GM11168 (cell line): ENCODE results near the gene CLCN7.

Experiments
- in situ Hi-C: fragments of 300-500 bp; cut with MboI; formaldehyde crosslinking; loops from one replicate; pipeline ENCODE4 v1.12.0; 2022; ENCODE audit warnings: low sequenced_read_pairs; ENCODE audit not compliant: unreplicated experiment

The CLCN7 gene, protein sequence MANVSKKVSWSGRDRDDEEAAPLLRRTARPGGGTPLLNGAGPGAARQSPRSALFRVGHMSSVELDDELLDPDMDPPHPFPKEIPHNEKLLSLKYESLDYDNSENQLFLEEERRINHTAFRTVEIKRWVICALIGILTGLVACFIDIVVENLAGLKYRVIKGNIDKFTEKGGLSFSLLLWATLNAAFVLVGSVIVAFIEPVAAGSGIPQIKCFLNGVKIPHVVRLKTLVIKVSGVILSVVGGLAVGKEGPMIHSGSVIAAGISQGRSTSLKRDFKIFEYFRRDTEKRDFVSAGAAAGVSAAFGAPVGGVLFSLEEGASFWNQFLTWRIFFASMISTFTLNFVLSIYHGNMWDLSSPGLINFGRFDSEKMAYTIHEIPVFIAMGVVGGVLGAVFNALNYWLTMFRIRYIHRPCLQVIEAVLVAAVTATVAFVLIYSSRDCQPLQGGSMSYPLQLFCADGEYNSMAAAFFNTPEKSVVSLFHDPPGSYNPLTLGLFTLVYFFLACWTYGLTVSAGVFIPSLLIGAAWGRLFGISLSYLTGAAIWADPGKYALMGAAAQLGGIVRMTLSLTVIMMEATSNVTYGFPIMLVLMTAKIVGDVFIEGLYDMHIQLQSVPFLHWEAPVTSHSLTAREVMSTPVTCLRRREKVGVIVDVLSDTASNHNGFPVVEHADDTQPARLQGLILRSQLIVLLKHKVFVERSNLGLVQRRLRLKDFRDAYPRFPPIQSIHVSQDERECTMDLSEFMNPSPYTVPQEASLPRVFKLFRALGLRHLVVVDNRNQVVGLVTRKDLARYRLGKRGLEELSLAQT

DNA sequence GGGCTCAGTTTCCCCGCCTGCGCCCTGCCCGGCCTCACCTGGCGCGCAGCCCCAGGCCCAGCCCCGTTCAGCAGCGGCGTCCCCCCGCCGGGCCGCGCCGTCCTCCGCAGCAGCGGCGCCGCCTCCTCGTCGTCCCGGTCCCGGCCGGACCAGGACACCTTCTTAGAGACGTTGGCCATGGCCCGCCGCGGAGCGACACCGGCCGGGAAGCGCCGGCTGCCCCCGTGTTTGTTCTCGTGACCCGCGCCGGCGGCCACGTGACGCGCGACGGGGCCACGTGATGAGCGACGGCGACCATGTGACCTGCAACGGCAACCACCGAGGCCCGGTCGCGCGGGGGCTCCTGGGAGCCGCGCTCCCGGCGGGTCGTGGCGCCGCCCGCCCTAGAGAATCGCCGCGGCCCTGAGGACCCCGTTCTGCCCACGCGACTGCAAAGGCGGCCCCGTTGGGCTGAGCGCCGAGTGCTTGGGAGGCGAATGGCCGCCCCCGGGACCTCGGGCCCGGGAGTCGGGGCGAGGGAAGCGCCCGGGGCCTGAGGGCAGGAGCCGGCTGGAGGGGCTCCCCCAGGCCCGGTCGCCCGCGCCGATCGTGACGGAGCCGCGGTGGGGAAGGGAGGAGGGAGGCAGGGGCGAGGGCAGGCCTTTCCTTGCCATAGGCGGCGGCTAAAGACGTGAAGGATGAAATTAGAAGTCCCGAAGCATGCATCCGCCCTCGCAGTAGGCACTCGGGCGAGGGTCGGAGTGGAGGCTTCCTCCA, at the start of gene CLCN7:
Gene CLCN7 (minus strand): TSS at position 233 of the 756 bp plus-strand sequence. CDS start 54 bp downstream, at position 179.
- in situ Hi-C loops, result no loop called here

DNA sequence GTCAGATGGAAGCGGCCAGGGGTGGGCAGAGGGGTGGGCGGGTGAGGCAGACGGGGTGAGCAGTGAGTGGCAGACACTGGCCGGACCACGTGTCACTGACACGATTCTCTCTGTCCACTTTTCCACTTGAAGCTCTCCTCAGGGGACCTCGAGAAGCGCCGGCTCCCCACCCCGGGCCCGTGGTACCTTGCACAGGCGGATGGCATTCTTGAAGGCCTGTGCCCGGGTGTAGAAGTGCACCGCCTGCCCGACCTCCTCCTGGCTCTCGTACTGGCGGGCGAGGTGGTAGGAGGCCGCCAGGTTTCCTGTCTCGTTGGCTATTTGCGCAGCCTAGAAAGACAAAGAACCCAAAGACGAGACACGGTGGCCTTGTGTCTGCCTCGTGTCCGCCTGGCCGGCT, 49.5 kb upstream of the CLCN7 start:
- in situ Hi-C loops, result no loop called here

DNA sequence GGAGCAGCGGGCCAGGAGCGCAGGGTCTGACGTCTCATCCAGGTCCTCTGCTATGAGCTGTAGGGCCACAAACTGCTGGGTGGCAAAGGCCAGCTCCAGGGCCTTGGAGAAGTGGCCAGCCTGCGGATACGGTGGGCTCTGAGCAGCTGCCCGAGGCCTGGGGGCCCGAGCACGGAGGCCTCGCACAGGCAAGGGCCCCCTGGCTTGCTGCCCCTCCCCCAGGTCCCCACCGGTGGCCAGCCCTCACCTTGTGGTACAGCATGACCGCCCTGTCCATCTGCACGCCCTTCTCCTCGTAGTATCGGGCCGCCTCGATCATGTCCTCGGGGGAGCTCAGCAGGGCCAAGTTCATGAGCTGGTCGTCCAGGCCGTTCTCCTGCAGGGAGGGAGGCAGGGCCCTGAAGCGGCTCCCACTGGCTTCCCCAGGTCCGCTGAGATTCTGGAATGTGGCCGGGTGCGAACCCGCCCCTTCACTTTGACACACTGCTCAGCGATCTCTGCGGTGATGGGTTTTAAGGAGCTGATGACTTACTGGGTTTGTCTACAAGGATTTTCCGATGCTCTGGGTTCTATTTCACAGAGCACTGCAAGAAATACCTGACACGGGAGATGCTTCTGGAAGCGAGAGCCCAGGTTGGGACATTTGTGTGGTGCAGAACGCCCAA, 48.9 kb upstream of the CLCN7 start:
- in situ Hi-C loops, result no loop called here

DNA sequence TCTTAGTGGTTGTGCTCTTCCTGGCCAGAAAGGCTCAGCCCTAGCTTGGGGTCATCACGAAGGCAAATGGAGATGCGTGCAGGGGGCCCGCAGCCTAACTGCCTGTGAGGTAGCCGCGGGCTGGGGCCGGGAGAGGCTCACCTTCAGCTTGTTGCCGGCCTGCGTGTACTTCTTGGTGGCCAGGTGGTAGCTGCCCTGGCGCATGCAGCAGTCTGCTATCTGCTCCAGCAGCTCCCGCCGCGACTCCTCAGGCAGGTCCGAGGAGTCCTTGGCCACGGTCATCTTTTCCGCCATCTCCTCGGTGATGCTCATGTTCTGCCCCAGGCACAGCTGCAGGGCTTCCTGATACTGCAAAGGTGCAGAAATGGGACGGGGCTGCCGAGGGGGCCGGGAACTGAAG, 45.6 kb upstream of the CLCN7 start:
- in situ Hi-C loops, result no loop called here

DNA sequence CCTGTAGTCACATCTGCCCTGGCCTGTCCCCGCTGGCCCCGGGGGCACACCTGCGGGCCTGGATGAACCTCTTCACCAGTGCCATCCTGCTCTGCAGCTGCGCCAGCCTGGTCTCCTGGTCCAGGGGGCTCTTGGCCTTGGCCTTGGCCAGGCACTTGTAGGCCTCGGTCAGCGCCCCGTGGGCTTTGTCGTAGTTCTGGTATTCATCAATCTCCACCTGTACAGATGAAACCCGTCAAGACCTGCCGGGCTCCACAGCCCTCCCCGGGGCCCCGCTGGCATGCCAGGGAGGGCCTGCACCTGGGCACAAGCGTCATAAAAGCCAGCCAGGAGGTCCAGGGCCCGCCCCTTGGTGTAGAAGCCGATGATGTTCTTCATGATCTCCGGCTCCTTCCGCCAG, 45.0 kb upstream of the CLCN7 start:
- in situ Hi-C loops, result no loop called here

DNA sequence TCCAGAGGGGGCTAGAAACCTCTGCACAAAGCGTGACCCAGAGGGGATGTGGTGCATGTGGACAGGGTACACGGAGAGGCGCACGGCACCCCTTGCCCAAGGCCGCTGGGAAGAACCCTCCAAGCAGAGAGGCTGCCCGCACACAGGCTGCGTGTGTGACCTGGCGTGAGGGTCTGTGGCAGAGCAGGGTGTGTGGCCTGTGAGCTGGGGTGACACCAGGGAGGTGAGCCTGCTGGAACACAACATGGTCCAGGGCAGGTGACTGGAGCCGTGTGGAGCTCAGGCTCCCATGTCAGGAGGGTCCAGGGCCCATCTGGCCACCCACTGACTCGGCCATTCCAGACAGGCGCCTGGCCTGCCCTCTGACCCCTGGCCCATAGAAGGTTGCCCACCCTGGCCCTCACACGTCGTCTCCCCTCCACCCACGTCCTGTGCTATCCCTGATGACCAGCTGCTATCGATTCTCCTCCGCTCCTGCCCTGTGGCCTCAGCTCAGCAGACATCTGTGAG, 43.9 kb upstream of the CLCN7 start:
- in situ Hi-C loops, result no loop called here

DNA sequence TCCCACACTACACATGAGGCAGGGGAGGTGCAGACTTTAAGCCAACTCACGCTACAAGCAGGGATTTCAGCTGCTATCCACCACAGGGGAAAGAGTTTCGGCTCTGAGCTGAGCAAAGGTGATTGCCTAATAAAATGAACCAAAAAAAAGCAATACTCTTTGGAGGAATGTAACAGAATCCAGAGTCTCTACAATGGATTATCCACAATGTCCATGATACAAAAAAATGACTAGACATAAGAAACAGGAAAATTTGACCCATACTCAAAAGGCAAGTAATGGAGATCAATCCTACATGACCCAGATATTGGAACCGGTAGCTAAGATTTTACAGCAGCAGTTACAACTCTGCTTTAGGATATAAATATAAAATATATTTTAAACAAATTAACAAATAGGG, 39.7 kb upstream of the CLCN7 start:
- in situ Hi-C loops, result no loop called here

DNA sequence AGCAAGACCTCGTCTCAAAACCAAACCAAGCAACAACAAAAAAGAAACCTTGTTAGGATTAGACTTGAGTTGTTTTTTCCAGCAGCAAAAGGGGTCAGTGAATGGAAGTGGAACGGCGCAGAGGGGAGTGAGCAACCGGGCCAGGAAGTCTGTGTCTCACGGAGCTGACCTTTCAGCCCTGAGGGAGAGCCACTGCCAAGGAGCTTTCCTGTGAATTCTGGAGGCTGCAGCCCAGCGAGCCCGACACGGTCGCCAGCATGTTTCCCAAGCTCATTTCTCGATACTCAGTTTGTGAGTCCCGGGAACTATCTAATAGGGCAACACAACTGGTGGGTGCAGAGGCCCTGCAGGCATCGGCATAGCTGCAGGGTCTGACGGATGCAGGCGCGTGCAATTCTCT, 37.9 kb upstream of the CLCN7 start:
- in situ Hi-C loops, result no loop called here

DNA sequence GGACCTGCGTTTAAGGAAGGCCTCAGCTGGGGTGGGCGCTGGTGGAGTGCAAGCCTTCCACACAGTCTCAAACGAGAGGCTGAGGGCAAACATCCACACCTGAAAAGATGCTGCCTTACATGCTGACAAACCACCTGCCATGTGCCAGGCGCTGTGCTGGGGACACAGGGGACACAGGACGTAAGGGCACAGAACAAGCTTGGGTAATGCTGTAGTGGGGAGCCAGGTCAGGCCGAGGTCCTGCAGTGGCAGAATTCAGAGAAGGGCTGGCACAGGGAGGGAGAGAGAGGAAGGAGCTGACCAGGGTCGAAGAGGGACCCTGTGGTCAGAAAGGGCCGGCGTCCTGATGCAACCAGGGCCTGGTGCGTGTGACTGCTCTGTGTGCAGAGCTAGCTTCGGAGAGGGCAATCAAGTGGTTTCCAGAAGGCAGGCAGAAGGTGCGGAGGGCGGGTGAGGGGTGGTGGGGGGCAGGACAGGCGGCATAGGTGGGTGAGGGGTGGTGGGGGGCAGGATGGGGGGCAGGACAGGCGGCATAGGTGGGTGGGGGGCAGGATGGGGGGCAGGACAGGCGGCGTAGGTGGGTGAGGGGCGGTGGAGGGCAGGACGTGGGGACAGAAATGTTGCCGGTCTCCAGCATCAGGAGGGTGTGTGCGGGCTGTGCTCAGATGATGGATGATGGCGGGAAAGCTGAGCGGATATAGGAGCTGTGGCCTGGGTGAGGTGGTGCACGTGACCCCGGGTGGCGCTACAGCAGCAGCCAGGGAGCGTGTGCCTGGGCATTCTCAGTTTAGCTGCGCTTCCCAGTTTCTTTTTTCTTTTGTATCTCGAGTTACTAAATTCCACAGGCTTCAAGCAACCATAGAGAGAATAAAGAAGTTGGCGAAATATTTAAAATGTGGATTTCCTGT, 37.1 kb upstream of the CLCN7 start:
- in situ Hi-C loops, result no loop called here

DNA sequence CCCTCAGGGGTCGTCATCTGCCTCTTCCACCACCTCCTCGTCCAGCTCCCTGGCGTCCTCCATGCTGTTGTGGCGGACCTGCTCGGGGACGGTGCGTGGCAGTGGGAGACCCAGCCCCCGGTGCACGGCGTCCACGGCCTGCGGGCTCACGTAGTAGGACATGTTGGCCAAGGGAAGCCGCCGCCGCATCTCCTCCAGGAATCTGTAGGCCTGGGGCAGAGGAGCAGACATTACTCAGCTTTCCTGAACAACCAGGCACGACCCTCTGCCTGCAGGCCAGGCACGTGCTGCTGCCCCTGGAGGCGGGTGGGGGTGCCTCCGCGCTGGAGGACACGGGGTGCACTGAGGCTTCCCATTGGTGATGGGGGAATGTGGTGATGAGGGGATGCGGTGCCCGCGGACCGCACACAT, 36.1 kb upstream of the CLCN7 start:
- in situ Hi-C loops, result no loop called here

DNA sequence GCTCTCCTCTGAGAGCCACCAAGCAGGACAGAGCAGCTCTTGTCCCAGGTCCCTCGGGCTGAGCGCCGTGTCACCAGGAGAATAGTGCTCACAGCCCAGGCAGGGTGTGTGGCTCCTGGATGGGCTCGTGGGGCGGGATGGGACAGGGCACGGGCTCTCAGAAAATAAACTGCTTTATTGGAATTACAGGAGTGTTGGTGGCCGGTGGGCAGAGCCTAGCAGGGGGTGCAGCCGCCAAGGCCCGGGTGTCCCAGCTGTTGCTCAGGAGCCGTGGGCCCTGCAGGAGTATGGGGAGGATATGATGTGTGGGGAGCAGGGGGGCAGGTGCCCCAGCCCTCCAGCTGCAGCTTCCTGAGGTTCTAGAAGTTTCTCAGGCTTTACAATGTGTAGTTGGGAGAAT, 35.4 kb upstream of the CLCN7 start:
- in situ Hi-C loops, result no loop called here

DNA sequence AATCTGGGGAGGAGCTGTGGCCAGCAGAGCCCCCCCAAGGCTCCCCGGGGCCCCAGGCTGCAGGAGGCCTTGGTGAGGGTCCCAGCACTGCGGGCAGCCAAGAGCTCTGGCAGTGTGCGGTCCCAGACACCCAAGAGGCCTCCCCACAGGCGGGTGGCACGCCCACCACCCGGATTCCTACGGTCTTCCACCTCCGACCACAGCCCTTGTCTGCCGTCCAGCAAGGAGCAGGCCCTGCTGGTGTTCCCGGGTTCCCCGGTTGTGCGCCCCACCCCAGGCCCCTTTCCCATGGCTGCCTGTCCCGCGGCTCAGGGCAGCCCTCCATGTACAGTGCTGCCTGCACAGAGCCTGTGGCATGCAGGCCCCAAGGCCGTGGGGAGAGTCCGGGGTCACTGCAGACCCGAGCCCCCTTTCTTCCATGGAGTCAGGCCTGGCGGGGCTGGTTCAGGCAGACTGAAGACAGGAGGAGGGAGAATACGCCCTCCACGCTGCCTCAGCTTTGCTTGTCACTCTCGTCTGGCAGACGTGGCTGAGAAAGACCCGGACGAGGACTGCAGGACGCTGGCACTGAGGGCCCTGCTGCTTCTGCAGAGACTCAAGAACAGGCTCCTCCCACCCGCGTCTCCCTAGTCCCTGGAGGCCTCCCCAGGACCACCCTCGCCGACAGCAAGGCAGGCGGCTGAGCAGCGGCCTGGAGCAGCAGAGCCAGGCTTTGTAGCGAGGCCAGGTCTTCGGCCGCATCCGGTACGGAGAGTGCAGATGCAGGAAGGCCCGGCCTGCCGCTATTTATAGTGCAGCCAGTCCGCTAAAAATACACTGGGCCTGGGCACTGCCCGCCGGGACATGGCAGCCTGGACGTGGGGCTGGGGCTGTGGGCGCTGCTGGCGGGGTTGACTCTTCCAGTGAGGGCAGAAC, 34.7 kb upstream of the CLCN7 start:
- in situ Hi-C loops, result no loop called here

DNA sequence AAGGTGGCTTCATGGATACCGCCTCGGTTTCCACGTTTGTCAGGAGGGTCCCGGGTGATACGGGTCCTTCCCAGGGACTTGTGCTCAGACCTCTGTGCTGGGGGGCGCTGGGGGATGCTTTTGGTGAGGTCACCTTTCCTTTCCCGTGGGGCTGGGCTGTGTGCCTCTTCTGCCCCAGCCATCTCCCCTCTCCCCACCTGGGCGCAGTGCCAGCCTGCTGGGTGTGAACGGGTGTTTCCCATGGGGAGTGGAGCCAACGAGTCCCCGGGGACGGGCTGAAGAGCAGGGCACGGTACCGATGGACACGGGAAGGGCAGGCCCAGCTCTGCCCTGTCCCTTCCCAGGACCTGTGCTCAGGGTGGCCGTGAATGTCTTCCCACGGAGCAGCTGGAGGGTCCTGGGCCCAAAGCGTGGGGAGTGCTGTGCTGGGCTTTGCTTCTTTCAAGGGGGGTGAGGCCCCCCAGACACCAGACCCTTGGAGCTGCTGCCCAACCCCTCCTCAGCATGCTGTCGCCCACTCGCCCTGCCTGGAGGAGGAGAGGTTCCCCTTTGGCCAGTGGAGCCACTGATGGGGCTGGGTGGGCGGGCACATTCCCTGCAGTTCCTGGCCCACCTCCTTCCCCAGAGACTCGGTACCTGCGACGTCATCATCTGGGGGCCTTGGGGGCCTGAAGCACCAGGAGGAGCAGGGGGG, 33.8 kb upstream of the CLCN7 start:
- in situ Hi-C loops, result no loop called here

DNA sequence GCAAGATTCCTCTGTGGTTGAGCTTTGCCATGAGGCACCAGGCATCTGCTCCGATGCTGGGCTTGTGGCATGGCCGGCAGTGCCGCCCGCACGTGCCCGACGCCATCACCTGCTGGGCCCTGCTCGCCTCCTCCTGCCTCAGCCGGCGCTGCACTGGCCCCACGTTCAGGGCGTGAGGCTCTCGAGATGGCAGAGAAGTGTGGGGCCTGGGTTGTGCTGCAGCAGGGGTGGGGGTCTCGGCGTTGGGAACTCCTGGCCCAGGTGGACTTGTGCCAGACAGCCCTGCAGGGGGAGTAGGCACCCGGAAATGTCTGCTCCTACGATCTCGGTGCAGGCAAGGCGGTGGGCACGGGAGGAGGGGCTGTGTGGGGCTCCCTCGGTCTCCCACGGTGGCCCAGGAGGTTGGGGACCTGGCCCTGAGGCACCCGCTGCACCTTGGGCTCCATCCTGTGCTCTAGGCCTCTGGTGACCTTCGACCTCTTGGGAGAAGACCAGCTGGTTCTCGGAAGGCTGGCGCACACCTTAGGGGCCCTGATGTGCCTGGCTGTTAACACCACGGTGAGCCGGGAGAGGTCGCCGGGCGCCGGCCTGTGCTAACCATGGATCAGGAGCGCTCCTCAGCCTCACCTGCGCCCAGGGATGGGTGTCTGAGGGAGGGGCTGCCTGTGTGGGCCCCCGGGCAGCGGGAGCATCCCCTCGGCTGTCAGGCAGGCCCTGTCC, 31.8 kb upstream of the CLCN7 start:
- in situ Hi-C loops, result no loop called here

DNA sequence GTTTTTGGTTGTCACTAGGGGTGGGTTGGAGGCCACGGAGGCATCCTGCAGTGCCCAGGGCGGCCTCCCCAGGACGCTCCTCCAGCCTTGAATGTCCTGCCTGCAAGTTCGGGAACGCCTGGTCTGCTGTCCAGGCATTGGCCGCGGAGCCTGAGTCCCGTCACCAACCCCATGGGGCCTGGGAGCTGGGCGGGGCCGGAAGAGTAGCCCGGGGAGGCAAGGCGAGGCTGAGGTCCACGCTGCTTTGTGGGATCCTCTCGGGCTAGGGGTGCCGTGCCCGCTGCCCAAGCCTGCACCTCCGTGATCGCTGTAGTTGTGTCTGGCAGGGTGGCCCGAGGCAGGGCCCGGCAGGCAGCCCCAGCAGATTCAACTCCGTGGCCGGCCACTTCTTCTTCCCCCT, 31.1 kb upstream of the CLCN7 start:
- in situ Hi-C loops, result no loop called here

DNA sequence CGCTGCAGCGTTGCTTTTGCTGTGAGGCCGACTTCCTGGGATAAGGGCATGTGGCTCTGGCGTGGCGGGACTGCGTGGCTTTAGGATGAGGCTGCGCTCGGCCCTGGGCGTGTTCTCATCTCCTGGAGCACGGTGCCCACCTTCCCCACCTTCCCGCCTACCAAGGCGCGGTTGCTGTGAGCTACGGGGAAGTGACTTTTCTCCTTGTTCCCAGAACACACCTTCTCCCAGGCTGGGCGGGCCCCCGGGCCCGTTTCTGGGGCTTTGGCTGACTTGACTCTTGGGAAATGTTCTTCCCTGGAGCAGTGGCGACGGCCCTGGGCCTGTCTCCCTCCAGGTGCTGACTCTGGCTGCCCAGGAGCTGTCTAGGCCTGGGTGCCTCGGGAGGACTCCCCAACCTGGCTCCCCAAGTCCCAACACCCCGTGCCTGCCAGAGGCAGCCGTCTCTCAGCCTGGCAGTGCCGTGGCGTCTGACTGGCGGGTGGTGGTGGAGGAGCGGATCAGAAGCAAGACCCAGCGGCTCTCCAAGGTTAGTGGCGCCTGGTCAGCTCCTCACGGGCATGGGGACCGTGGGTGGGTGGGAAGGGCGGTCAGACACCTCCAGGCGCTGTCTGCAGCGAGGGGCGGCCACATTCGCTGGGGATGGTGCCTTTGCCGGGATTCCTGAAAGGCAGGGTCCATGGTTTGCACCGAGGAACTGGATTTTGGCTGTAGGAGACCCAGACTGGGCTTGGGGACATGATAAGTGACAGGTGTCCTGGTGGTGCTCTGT, 30.4 kb upstream of the CLCN7 start:
- in situ Hi-C loops, result no loop called here
